NCI-H1048 (cell line): ENCODE data around the gene HLA-A.
A peak's percentile ranks its signal among the peaks of the same experiment; 100 is the strongest.
"Not testable (repeated sequence)": the region's sequence is repeated elsewhere in the genome, so short reads cannot be mapped to it uniquely, and the experiment has no call there.

ENCODE experiments used
- DNase-seq: peaks from one replicate; lab custom pipeline; 2025; lab: John Stamatoyannopoulos, UW

Gene HLA-A

DNA sequence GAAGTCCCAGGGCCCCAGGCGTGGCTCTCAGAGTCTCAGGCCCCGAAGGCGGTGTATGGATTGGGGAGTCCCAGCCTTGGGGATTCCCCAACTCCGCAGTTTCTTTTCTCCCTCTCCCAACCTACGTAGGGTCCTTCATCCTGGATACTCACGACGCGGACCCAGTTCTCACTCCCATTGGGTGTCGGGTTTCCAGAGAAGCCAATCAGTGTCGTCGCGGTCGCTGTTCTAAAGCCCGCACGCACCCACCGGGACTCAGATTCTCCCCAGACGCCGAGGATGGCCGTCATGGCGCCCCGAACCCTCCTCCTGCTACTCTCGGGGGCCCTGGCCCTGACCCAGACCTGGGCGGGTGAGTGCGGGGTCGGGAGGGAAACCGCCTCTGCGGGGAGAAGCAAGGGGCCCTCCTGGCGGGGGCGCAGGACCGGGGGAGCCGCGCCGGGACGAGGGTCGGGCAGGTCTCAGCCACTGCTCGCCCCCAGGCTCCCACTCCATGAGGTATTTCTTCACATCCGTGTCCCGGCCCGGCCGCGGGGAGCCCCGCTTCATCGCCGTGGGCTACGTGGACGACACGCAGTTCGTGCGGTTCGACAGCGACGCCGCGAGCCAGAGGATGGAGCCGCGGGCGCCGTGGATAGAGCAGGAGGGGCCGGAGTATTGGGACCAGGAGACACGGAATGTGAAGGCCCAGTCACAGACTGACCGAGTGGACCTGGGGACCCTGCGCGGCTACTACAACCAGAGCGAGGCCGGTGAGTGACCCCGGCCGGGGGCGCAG lies at the start of gene HLA-A:
HLA-A (plus strand) TSS at position 258 of the 778 bp plus-strand sequence; CDS start at position 280, 22 bp downstream.
- DNase-seq: peak; percentile 79

DNA sequence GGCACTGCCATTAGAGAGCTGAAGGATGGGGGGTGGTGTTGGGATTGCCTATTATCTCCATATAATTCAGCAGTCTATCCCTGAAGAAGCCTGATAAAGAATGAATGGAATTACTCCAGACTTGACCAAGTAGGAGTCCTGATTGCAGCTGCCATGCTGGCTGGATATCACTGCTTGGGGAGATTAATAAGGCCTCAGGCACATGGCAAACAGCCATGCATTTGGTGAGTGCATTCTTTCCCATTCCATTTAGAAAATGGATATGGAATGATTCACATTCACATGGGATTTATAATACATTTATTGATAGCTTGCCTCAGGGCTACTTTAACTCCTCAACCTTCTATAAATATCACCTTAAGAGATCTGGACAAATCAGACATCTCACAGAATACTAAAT lies 49.6 kb upstream of the HLA-A start:
- DNase-seq: no peak

DNA sequence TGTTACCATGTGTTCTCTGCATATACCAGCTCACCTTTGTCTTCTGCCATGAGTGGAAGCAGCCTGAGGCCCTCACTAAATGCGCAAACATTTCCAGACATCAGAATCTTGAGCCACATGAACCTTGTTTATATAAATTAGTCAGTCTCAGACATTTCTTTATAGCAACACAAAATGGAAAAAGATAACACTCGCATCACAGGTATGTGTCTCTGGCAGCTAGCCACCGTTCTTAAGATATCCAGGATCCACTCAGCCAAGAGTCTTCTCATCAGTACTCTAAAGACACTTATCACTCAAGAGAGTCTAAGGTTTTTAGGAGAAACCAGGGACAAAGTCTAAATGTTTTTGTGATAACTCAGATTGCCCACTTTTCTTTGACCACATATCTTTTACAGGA lies 43.1 kb upstream of the HLA-A start:
- no peak for DNase-seq

DNA sequence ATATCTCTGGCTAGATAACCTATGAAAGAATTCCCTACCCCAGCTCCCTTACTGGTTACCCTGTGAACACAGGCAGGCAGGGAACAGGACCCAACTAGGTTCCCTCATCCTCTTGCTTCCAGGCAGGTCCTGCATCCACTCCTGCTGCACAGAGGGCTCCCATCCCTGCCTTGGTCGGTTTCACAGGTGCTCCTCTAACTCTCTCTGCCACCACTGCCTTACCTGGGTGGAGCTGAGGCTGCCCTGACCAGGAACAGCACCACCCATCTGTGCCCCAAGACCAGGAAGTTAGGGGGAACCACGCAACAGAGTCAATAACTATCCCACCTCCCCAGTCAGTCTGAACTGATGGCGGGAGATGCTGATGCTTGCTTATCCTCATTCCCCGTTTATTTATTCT lies 37.0 kb upstream of the HLA-A start:
- no peak for DNase-seq

DNA sequence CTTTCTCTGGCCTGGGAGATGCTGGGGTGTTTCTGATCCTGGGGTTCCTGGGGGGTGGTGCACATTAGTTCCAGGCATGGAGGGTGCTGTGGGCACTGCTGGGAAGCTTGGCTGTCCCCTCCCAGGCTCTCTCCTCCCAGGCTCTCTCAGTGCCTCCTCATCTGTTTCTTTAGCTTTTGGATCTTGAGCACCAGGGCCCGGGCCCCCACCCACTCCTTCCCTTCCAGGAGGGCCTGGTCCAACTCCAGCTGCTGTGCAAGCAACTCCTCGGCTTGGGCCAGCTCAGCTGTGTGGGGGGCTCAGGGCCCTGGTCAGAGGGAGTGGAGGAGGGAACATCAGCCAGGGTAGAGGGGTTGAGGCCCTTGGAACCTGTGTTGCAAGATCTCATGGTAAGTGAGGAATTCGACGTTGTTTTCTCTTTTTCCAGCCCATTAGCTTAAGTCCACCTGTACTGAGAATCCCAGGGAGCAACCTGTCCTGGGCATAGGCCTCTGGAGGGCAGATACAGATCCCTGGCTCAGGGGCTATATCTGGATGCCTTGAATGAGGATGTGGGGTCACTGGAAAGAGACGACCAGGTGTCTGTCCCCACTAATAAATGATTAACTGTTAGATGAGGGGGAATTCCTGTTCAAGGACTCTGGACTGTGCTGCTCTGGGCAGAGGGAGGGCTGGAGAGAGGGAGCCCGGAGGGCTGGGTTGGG lies 34.5 kb upstream of the HLA-A start:
- no peak for DNase-seq

DNA sequence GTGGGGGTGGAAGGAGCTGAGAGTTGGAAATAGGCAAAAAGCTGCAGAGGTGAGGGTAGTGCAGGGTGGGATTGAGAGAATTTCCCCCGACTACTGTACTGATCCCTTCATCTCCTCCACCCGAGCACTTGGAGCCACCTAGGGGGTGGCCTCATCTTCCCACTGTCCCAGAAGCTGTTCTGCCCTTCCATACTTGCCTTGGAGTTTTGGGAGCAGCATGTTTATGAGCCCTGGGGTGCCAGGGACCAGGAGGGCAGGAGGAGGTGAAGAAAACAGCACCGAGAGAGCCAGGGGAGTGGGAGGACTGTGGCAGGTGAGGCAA lies 34.0 kb upstream of the HLA-A start:
- no peak for DNase-seq

DNA sequence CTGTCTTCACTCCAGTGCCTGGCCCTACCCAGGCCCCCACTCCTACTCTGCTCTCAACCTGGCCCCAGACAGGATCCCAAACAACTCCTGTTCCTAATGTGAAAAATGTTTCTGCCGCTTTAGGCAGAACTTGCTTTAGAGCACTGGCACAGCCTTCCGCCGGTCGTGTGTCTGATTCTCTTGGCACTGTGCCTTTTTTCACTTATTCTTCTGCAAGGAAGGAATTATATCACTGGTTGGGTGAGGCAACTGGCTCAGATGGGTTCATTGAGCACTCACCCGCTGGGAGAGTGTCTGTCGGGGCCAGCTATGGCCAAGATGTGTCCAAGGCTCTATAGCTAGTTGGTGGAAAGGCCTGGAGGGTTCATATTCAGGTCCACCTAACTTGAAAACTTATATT lies 33.6 kb upstream of the HLA-A start:
- no peak for DNase-seq

DNA sequence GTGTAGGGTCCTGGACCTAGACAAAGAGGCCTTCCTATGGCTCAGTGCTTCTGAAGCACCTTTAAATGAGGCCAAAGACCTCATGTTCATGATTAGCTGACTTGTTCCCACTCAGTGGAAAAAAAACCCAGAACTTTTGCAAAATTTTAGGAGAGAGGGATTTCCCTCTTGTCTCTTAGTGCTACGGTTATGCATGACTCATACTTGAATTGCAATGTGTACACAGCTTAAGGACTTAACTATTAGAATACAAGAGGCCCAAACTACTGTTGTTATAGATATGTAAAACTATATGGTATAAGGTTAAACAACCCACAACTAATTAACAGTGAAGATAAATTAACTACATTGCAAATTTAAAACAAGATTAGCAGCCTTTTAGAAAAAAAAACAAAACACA lies 32.3 kb upstream of the HLA-A start:
- DNase-seq: no peak

DNA sequence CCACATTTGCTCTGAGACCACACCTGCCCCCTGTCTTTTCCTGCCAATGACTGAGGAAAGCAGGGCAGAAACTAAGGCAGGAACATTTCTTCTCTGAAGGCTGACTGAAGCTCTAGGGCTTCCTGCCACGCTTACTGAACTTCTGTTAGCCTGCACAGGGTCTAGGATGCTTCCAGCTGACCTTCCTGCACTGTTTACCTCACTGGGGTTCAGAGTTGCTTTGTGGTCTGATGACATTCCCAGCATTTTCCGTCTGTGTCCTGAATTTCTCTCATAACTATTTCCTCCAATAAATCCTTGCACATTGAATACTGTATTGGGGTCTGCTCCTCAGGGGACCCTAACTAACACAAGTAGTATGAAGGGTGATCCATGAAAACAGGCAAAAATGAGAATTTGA lies 29.5 kb upstream of the HLA-A start:
- no peak for DNase-seq

DNA sequence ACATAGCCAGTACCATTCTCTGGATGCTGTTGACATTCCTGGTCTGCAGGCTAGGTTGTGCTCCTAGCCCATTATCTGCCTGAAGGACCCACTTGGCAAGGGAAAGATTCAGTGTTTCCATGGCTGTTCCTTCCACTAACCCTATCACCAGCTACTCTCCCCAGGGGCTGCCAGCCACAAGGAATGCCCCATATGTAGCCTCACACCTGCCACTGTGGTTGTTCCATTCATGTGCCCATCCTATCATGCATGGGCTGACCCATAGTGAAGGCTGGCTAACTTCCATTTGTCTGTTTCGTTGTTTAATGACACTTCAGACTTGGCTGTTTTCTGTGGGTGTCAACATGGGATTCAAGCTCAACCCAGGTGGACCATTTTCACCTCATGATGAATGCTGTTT lies 25.6 kb upstream of the HLA-A start:
- no peak for DNase-seq

DNA sequence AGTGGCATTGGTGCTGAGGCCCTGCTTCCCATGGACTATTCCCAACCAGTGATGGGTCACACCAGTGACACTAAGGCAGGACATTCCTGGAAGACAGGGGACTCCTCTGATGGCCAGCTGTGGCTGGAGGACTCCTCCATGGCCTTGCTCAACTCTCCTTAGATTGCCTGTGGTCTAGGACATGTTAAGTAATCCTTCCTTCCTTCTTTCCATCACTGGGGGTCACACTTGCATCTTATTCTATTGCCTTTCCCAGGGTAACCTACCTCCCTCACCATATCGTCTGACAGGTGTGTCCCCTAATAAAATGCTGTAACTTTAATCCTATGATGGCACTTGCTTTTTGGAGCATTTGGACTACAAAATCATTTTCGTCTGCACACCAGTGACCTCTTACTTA lies 24.5 kb upstream of the HLA-A start:
- DNase-seq: no peak

DNA sequence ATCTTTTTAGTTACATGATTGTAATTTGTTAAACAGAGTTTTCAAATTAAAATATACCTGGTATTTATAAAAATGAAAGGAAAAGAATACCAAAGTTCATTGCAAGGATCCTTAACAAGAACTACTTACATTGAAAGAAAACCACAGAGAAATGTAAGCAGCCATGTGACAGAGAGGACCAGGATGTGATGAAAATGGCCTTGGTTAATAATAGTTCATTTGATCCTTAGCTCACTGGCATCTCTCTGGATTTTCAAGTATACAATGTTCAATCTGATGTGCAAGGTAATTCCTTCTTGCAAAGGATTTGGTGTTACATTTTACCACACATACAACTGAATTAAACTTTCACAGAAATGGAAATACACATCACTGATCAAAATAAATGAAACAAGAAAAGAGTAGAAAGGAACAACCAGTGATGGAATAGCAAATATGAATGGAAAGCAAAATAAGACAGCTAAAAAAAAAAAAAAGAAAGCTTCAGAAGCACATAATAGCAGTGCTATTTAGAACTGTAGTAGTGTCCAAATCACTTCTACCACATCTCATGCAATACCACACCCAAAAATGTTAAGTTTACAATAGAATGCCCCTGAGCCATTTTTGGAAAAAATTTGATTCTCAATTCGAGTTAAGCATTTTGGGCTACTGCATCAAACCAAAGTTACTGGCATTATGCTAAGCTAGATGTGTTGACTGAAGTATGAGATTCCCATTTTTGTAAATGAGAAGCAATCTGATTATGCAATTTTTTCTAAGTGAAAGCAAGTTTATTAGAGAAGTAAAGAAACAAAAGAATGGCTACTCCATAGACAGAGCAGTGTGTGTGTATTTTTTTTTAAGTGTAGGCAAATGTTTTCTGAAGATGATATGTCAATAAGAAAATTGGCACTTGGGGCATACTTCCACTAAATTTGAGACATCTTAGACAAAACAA lies 22.6 kb upstream of the HLA-A start:
- DNase-seq: no peak

DNA sequence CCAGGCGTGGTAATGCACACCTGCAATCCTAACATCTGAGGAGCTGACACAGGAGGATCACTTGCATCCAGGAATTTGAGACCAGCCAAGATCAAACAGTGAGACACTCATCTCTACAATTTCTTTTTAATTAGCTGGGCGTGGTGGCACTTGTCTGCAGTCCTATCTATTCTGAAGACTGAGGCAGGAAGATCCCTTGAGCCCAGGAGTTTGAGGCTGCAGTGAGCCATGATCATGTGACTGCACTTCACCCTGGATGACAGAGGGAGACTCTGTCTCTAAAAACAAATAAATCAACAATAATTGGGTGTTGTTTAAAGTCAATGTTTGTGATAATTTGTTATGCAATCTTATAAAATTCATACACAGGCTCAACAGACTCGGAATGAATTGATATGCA lies 18.0 kb upstream of the HLA-A start:
- DNase-seq: no peak

DNA sequence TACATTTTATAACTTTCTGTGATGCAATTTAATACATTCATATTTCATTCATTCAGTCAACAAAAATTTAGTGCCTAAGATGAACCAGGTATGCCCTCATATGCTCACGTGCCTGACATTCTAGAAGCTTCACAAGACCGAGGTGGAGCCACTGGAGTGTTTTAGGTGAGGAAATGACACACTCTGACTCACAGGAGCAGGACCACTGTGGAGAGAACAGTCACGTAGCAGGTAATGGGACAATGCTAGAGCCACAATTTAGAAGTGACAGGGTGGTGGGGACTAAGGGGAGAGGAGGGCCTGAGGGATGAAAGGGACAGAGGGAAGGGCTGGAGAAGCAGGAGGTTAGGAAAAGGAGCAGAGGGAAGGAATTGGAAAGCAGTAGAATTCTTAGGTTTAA lies 17.6 kb upstream of the HLA-A start:
- DNase-seq: no peak

DNA sequence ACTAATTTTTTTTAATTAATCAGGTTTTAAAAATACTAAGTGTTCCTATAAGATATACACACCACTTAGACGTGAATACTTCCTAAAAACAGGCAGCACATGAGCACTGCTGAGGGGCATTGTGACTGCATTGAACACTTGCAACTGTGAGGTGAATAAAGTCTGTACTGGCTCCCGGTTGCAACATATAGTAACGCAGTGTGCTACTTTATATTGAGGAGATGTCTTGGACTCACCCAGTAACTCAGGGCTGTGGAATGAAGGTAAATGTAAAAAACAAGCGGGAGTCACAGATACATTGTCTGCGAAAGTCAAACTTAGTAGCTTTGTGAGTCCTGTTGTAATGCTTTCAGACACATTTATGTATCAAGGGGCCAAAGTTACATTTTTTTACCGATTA lies 17.0 kb upstream of the HLA-A start:
- no peak for DNase-seq

DNA sequence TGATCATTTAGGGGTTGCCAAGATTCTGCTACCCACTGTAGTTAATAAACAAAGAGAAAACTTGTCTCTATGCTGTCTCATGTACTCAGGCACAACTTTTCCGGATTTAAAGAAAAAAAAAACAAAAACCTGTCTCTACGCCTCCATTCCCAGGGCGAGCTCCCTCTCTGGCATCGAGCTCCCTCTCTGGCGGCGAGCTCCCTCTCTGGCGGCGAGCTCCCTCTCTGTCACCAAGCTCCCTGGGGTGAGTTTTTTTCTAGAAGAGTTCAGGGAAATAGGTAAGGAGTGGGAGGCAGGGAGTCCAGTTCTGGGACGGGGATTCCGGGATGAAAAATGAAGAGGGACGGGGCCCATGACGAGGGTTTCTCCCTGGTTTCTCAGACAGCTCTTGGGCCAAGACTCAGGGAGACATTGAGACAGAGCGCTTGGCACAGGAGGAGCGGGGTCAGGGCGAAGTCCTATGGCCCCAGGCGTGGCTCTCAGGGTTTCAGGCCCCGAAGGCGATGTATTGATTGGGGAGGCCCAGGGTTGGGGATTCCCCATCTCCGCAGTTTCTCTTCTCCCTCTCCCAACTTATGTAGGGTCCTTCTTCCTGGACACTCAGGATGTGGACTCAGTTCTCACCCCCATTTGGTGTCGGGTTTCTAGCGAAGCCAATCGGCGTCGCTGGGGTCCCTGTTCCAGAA lies 16.5 kb upstream of the HLA-A start:
- DNase-seq: no peak

DNA sequence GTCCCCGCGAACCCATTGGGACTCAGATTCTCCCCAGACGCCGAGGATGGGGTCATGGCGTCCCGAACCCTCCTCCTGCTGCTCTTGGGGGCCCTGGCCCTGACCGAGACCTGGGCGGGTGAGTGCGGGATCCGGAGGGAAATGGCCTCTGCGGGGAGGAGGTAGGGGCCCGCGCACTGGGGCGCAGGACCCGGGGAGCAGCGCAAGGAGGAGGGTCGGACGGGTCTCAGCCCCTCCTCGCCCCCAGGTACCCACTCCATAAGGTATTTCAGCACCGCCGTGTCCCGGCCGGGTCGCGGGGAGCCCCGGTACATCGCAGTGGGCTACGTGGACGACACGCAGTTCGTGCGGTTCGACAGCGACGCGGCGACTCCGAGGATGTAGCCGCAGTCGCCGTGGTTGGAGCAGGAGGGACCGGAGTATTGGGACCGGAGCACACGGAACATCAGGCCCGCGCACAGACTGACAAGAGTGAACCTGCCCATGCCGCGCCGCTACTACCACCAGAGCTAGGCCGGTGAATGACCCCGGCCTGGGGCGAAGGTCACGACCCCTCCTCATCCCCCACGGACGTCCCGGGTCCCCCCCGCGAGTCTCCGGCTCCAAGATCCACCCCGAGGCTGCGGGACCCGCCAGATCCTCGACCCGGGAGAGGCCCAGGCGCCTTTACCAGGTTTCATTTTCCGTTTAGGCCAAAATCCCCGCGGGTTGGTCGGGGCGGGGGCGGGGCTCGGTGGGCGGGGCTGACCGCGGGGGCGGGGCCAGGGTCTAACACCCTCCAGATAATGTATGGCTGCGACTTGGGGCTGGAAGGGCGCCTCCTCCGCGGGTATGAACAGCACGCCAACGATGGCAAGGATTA lies 15.7 kb upstream of the HLA-A start:
- DNase-seq: no peak

DNA sequence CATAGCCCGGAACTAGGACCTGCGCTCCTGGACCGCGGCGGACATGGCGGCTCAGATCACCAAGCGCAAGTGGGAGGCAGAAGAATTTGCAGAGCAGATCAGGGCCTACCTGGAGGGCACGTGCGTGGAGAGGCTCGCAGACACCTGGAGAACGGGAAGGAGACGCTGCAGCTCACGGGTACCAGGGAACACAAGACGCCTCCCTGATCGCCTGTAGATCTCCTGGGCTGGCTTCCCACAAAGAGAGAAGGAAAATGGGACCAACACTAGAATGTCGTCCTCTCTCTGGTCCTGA lies 15.1 kb upstream of the HLA-A start:
- no peak for DNase-seq

DNA sequence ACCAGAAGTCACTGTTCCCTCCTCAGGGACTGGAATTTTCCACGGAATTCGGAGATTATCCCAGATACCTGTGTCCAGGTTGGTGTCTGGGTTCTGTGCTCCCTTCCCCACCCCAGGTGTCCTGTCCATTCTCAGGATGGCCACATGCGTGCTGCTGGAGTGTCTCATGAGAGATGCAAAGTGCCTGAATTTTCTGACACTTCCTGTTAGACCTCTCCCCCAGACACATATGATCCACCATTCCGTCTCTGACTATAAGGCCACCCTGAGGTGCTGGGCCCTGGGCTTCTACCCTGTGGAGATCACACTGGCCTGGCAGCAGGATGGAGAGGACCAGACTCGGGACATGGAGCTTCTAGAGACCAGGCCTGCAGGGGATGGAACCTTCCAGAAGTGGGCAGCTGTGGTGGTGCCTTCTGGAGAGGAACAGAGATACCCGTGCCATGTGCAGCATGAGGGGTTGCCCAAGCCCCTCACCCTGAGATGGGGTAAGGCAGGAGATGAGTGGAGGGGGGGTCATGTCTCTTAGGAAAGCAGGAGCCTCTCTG lies 14.4 kb upstream of the HLA-A start:
- no peak for DNase-seq

DNA sequence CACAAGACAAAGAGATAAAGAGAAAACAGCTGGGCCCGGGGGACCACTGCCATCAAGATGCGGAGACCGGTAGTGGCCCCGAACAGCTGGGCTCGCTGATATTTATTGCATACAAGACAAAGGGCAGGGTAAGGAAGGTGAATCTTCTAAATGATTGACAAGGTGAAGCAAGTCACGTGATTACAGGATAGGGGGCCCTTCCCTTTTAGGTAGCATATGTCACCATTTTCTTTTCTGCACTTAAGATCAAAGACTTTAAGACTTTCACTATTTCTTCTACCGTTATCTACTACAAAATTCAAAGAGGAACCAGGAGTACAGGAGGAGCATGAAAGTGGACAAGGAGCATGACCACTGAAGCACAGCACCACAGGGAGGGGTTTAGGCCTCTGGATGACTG lies 12.3 kb upstream of the HLA-A start:
- not testable (repeated sequence) for DNase-seq

DNA sequence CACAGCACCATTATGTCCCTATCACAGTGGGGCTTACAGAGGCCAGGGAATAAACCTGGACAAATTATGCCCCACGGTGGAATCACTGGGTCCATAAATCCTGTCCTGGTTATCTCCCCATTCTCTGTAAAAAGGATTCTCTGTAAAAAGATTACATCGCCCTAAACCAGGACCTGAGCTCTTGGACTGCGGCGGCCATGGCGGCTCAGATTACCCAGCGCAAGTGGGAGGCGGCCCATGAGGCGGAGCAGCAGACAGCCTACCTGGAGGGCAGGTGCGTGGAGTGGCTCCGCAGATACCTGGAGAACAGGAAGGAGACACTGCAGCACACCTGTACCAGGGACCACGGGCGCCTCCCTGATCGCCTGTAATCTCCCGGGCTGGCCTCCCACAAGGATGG lies 8.4 kb upstream of the HLA-A start:
- DNase-seq: no peak
